Glomerular visceral epithelial cell (primary cell): Measurements from ENCODE around the gene SCYGR1.
"Not testable (repeated sequence)": the region's sequence is repeated elsewhere in the genome, so short reads cannot be mapped to it uniquely, and the experiment has no call there.

ENCODE experiments used
- DNase-seq: peaks from one replicate; pipeline ENCODE4 v3.0.0-alpha.2; 2016; ENCODE audit errors: extremely low spot score

The SCYGR1 gene

GRCh38 chr2:227370791-227371312 lies 16.9 kb downstream of the SCYGR1 start:
- DNase-seq = peak; percentile 13

GRCh38 chr2:227370092-227370491 lies 17.7 kb downstream of the SCYGR1 start:
- DNase-seq = no peak

GRCh38 chr2:227368574-227368973 lies 19.2 kb downstream of the SCYGR1 start:
- no peak for DNase-seq

- no peak for DNase-seq
Observed at GRCh38 chr2:227367427-227367795, 20.3 kb downstream of the SCYGR1 start.

GRCh38 chr2:227366769-227367426 lies 20.9 kb downstream of the SCYGR1 start:
- DNase-seq = no peak

- DNase-seq = no peak
Observed at GRCh38 chr2:227365833-227366232, 21.9 kb downstream of the SCYGR1 start.

GRCh38 chr2:227364585-227365263 lies 23.0 kb downstream of the SCYGR1 start:
- DNase-seq = not testable (repeated sequence)

GRCh38 chr2:227363756-227364155 lies 24.0 kb downstream of the SCYGR1 start:
- DNase-seq = no peak

- no peak for DNase-seq
Observed at GRCh38 chr2:227360351-227360750, 27.4 kb downstream of the SCYGR1 start.

GRCh38 chr2:227351639-227352038 lies 36.1 kb downstream of the SCYGR1 start:
- no peak for DNase-seq

GRCh38 chr2:227349989-227350612 lies 37.6 kb downstream of the SCYGR1 start:
- DNase-seq = no peak

GRCh38 chr2:227348324-227348723 lies 39.4 kb downstream of the SCYGR1 start:
- DNase-seq = no peak

GRCh38 chr2:227347117-227347516 lies 40.6 kb downstream of the SCYGR1 start:
- DNase-seq = no peak

GRCh38 chr2:227344231-227344630 lies 43.5 kb downstream of the SCYGR1 start:
- DNase-seq = no peak

GRCh38 chr2:227341553-227341952 lies 46.2 kb downstream of the SCYGR1 start:
- no peak for DNase-seq

- no peak for DNase-seq
Observed at GRCh38 chr2:227340106-227340505, 47.6 kb downstream of the SCYGR1 start.

GRCh38 chr2:227339098-227339599 lies 48.6 kb downstream of the SCYGR1 start:
- peak; percentile 37 for DNase-seq
